AG09309 (cell line): ENCODE results near the gene CIAPIN1.

Experiments used
- DNase-seq: peaks from one replicate; pipeline ENCODE4 v3.0.0-alpha.2; 2010; ENCODE audit warnings: low read depth
- H3K4me3 ChIP-seq: 2 replicates; pipeline ENCODE4 v1.5.1; 2011; ENCODE audit warnings: mild to moderate bottlenecking, low read depth, low read length, moderate library complexity; ENCODE audit not compliant: control insufficient read depth
- TF ChIP-seq, protein P1 (sequence below): IDR thresholded peaks from 2 replicates; pipeline ENCODE4 v1.5.1; 2011; ENCODE audit warnings: mild to moderate bottlenecking, low read depth, low read length, inconsistent platforms; ENCODE audit not compliant: insufficient read depth, control insufficient read depth; ENCODE audit errors: missing control alignments

Gene CIAPIN1

GRCh38 chr16:57471209-57471608 lies 24.0 kb upstream of the CIAPIN1 start:
- no peak overlapping the region for H3K4me3 ChIP-seq
- TF ChIP-seq, protein P1, sequence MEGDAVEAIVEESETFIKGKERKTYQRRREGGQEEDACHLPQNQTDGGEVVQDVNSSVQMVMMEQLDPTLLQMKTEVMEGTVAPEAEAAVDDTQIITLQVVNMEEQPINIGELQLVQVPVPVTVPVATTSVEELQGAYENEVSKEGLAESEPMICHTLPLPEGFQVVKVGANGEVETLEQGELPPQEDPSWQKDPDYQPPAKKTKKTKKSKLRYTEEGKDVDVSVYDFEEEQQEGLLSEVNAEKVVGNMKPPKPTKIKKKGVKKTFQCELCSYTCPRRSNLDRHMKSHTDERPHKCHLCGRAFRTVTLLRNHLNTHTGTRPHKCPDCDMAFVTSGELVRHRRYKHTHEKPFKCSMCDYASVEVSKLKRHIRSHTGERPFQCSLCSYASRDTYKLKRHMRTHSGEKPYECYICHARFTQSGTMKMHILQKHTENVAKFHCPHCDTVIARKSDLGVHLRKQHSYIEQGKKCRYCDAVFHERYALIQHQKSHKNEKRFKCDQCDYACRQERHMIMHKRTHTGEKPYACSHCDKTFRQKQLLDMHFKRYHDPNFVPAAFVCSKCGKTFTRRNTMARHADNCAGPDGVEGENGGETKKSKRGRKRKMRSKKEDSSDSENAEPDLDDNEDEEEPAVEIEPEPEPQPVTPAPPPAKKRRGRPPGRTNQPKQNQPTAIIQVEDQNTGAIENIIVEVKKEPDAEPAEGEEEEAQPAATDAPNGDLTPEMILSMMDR, result no peak
- DNase-seq, result no peak

GRCh38 chr16:57470711-57471110 lies 23.5 kb upstream of the CIAPIN1 start:
- DNase-seq, result no peak
- TF ChIP-seq, protein P1, result no peak

DNA sequence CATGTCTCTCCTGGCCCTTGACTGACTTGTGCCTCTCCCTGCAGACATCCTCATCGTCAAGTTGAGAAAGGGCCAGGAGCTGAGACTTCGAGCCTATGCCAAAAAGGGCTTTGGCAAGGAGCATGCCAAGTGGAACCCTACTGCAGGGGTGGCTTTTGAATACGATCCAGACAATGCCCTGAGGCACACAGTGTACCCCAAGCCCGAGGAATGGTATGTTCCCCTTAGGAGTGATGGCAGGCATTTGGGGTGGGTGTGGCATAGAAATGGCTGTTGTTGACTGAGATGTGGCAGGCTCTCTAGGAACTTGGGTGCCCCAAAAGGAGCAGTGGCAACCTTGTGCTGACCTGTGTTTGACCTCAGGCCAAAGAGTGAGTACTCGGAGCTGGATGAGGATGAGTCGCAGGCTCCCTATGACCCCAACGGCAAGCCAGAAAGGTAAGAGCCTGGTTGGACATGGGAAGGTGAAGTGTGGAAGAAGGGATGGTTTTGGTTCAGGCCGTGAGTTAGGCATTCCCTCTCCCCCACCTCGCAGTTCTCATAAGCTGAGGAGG lies 22.8 kb upstream of the CIAPIN1 start:
- no peak overlapping the region for H3K4me3 ChIP-seq
- TF ChIP-seq, protein P1, result no peak
- DNase-seq, result no peak

More at GRCh38 chr16:57470711-57471110, 23.5 kb upstream of the CIAPIN1 start:
- H3K4me3 ChIP-seq, result no peak overlapping the region

DNA sequence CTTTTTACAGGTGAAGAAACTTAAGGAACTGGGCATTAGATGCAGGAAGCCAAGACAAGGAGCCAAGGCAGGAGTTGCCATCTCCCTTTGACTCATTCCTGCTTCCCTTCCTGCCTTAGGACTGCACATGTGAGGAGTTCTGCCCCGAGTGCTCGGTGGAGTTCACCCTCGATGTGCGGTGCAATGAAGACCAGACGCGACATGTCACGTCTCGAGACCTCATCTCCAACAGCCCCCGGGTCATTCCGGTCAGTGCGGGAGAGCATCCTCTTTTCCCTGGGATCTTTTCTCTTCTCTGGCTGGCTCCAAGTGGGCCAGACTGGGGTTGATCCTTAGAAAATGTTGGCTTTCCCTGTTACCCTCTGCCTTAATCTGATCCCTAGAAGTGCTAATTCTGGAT lies 21.9 kb upstream of the CIAPIN1 start:
- TF ChIP-seq, protein P1, result no peak
- no peak overlapping the region for H3K4me3 ChIP-seq
- DNase-seq, result no peak

DNA sequence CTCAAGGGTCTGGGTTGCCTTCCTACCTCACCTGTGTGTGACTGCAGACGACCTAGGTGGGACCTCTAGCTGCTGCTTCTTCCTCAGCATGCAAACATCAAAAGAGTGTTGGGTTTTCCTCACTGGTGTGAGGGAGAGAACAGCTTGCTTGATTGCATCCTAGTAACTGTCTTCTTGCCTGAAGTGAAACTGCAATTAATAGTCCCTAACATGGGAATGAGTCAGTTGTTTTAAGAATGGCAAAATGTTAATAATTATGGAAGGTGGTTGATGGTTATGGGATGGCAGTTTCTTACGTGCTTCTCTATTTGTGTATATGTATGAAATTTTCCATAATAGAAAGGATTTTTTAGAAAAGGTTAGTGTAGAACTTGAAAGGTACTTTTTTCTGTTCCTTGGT lies 21.2 kb upstream of the CIAPIN1 start:
- TF ChIP-seq, protein P1, result no peak
- H3K4me3 ChIP-seq, result no peak overlapping the region
- DNase-seq, result no peak

- TF ChIP-seq, protein P1, result no peak
- no peak for DNase-seq
- H3K4me3 ChIP-seq, result no peak overlapping the region
Observed at GRCh38 chr16:57464523-57464922, 17.3 kb upstream of the CIAPIN1 start.

GRCh38 chr16:57462978-57463362 lies 15.8 kb upstream of the CIAPIN1 start:
- H3K4me3 ChIP-seq, result peak overlapping the region; percentile 85
- no peak for DNase-seq
- TF ChIP-seq, protein P1, result no peak
